Activated gamma-delta T cell treated with anti-CD3 and anti-CD28 coated beads, Interleukin-2, amount 50 U/mL, for 16 hours (primary cell): ENCODE measurements around the gene TMPRSS15.
"Not testable (repeated sequence)": the region's sequence is repeated elsewhere in the genome, so short reads cannot be mapped to it uniquely, and the experiment has no call there.

ENCODE experiments used
- DNase-seq: peaks from one replicate; pipeline ENCODE4 v3.0.0-alpha.2; 2020; ENCODE audit warnings: low read depth

TMPRSS15 gene

DNA sequence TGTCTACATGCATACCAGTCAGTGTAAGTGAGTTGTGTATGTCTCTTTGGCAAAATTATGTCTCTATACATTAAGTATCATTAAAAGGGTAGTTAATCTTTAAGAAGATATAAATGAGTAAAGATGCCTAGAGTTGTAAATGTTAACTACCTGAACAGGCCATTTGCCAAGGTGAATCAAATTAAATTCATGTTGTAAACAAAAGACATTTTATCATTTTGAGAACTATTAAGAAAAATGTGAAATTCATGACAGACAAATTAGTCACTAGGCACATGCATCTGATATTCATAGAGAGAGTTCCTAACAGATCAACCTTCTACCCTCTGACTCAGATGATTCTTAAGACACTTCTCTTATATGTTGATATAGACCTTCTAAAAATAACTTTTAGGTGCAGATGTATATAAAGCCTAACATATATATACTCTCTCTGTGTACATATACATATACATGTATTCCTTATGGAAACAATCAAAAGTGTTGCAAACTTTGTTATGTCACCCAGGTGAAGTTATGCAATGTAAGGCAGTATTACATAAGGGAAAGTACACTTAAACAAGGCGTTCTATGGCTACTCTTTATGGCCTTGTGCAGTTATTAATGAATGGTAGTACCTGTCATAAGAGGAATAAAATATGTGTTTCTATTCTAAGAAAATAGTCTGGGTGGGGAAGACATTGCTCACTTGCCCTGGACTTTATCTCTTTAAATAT lies at the start of gene TMPRSS15:
Gene TMPRSS15 (minus strand): TSS at position 51 of the 716 bp plus-strand sequence. CDS start 163 bp downstream, outside the sequence.
- DNase-seq, result no peak

DNA sequence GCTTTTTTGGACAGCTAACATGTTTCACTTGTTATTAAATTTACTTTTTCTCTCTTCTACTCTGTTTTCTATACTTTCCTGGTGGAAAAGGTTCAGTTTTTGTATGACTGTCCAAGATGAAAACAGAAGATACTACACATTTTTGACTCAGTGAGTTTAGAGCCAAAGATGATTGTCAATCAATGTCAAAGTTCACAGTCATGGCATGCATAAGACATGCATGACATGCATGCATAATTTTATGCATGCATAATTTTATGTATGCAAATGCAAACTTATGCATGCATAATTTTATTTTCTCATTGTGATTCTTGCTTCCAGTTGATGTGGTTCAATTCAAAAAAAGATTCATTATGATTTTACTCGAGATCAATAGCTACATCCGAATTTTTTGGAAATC lies 48.1 kb upstream of the TMPRSS15 start:
- DNase-seq, result no peak

DNA sequence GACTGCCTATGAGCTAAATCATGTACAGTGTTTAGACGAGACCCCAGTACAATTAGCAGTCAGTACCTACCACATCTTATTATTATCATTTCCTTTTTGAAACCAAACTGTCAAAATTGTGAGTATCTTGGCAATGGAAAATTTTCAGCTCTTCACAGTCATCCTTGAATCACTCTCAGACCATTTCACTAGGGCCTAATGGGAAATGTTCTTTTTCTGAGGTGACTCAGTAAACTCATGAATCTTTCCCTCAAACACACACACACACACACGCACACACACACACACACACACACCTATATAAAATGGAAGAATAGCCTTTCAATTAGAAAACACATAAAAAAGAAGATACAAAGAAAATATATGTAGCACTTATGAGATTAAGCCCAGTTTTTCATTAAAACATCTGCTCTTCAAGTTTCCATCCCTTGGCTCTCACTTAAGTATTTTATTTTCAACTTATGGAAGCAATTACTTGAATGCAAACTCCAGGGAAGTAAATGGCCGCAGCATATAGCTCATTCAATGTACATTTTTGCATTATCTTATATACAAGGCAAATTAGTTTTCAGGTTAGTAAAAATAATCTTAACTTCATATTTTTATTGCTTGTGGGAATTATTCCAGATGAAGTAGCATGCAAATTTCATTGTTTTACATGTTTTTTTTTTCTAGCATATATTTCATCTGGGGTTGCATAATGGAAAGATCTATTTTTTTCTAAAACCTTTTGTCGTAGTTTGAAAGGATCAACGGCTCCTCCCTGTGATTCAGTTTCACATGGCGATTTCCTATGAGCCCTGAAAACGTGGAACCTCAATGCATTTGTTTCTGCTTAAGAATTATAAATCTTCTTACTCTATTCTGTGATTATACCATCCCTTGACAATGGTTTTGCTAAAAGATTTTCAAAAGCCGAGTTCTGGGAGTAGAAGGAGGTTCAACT lies 46.3 kb upstream of the TMPRSS15 start:
- DNase-seq, result no peak

DNA sequence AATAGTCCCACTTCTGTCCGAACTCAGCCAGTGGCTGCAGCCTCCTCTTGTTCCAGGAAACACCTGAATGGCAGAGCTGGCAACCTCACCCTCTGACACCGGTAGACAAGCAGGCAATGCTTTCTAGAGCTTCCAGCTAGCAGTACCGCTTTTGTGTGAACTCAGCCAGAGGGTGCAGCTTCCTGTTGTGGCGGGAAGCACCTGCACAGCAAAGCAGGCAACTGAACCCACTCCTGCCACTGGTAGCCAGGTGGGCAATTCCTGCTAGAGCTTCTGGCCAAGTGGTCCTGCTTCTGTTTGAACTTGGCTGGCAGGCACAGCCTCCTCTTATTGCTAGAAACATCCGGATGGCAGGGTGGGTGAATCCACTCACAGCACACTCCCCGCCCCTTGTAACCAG lies 40.1 kb upstream of the TMPRSS15 start:
- DNase-seq, result no peak

DNA sequence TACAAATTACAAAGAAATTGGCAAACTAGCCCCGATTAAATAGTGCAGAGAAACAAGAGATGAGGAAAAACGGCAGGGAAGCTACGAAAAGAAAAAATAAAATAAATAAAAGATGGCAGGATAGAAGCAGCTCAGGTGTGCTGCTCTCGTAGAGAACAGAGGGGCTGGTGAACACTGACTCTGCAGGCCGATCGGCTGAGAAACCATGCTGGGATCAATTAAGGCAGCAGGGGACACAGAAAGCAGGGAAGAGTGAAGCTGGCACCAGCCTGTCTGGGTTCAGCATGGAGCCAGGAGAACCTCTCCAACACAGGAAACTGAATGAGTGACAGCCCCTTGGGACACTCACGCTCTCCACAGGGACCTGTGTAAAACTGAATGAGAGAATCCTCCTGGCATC lies 39.5 kb upstream of the TMPRSS15 start:
- DNase-seq, result no peak

DNA sequence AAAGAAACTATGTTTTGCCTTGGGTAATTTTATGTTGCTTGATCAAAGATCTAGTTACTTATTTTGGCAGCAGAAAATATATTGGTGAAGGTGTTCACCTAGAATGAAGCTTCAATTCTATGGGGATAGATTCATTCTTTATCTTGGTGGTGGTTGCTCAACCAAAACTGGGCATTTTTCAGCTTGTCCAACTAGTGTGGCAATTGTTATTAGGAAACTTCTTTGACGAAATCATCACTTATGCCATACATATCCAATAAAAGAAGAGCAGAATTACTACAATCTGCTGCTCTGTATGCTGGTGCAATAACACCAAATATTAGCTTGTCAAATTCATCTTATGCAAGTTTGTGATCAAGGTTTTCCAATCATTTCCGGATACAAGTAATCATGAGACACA lies 26.8 kb upstream of the TMPRSS15 start:
- DNase-seq, result no peak

DNA sequence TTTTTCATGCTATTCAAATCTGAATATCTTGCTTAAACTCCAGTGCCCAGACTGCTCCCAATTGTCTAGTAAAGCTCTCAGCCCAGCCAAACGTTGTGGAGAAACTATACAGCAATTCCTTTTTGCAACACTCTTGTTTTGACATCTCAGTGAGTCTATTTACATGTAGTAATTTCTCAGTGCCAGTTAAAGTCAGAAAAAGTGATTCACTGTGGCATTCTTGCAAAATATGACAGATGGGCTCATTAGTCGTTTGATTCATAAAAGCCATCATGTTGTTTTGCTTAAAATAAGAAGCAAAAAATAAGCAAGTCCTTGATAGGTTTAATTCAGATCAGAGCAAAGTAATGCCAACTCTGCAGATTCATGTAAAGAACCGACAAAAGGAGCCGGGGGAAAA lies 20.7 kb upstream of the TMPRSS15 start:
- no peak for DNase-seq

DNA sequence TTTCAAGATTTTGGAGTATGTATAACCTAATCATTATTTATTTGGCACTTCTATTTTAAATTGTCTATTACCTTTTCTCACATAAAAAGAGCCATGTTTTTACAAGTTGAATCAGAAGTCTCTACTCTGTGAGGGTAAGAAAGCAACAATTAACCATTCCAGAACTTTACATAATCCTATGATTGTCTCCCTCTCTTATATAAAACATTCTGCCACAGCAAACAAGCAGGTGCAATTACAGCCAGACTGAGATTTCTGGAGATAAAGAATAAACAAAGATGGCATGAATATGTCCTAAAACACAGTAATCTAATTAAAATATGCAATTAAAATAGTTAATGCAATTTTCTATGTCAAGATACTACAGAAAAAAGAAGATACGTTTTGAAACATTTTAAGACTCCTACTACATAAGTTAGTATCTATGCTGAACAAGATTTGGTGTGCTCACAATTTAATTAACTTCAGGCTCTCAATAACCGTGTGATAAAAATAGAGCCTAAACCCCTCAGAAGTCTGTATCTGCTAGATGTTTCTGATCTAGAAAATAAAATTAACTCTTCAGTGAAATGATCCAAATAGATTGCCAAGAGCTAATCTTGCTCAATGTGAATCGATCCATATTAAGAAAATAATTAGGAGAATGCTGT lies 13.7 kb upstream of the TMPRSS15 start:
- no peak for DNase-seq

DNA sequence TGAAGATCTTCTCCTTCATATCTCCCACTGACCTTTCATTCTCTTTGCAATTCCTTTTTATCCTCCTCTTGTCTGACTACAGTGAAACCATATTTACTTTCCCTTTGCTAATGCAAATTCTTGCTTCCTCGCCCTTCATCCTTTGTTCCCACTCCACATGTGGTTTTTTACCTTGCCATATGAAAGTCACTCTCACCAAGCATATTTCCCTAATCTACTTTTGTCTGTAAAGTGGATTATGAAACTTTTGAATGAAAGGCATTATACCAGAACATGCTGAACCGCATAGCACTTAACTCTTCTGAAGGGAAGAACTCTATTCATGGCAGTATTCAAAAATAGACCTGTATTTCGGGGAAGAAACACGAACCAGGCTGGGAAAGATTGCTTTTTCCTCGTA lies 8.0 kb upstream of the TMPRSS15 start:
- DNase-seq, result no peak

DNA sequence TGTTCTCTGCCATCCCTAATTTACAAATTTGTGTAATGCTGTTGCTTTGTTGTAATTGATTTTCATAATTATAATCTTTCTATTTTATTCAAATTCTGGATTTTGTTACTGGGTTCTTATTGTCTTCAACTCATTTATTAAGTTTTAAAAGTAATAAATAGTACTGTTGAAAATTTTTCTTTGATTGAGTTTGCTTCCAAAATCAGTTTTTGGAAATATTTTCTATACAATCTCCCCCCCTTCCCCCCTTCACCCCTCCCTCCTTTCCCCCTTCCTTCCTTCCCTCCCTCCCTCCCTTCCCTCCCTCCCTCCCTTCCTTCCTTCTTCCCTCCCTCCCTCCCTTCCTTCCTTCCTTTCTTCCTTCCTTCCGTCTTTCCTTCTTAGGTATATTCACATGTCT lies 6.0 kb upstream of the TMPRSS15 start:
- DNase-seq, result no peak

DNA sequence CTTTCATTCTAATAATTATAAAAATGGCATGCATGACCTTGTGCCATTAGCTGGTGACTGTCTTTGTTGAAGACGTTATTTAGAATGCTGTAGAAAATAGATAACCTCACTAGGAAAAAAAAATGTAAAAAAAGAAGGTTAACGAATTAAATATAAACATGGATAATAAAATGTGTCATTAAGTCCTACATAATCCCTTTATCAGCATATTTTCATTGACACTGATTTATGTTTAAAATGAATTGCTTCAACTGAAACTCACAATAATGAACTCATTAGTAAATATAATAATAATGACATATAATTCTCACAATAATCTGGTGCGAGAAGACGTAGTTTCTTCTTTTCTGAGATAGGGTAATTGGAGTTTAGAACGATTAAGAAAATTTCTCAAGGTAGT lies 4.7 kb downstream of the TMPRSS15 start:
- no peak for DNase-seq

DNA sequence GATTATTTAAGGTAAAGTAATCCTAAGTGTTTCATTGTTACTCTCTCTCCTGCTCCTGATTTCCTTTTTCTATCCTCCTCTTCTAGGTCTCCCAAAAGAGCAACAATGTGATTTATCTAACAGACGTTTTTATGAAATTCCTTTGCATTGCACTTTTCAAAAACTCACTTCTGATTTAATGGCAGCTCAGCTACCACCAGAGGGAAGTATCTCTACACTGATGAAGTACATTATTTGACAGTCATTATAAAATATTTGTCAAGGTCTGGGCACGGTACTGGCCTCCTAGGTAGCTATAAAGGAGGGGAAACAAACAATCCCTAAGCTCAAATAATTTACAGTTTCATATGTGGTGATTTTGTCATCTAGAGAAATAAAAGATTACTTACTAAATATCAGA lies 15.6 kb downstream of the TMPRSS15 start:
- DNase-seq, result no peak

DNA sequence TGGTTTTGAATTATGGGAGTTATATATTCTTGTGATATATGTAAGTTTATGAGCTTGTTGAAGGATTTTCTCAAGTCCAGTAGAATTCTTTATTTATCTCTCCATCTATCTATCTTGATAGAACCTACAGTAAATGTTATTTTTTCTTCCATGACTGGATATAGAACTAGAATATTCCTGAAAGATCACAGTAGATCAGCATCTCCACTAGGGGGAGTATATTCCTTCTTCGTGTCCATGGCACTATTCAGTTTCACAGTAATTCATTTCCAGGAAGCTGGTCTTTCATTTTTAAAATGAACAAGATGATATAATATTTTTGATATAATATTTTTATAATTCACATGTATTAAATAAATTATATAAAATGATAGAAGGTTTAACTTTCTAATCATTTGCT lies 18.8 kb downstream of the TMPRSS15 start:
- DNase-seq, result no peak

DNA sequence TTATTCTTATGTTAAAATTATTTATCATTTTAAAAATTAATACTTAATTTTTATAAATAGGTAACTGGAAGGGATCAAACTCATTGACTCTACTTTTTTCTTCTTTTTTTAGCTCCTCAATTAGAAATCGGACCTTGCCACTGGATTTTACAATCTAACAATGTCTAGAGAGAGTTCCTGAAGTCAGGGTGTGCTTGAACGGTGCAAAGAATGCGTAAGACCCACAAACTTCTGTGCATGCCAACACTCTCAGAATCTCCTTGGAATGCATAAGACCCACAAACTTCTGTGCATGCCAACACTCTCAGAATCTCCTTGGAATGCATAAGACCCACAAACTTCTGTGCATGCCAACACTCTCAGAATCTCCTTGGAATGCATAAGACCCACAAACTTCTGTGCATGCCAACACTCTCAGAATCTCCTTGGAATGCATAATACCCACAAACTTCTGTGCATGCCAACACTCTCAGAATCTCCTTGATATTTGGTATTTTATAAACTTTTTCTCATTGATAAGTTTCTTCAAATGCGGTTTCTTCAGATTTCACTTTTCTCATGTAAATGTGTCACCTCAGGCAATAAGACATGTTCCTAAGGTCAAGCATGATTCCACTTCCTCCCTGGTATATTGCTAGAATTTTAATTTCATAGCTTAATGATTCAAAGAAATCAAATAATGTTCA lies 20.5 kb downstream of the TMPRSS15 start:
- not testable (repeated sequence) for DNase-seq

DNA sequence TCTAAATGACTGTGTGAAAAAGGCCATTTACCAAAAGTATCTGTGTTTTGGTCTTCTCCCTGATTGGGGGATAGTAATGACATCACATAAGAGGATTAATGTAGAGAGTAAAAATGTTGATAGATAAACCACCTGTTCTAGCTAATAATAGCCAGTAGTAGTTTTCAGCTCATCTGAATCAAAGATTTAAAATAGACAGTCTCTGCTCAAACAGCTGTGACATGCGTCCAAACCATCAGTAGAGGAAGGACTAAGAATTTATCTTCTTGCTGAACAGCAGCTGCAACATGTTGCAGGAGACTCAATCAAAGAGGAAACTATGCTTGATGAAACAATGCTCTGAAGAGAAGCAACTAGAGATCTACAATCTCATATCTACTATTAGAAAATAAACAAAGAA lies 21.4 kb downstream of the TMPRSS15 start:
- DNase-seq, result no peak

DNA sequence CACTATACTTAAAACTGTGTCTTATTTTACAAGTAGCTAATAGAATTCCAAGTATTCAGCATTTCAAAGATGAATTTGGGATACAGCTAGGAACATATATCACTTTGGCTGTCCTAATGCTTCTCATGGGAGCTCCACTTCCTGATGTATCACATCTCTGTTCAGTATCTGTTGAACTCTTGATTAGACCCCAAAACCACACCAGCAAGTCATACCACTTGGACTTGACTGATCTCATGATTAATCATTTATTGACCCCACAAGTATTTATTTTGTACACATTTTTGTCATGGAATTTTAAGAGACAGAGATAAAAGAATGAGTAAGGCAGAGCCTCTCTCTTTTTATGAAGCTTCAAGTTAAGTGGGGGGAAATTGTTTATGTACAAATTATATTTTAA lies 30.0 kb downstream of the TMPRSS15 start:
- no peak for DNase-seq

DNA sequence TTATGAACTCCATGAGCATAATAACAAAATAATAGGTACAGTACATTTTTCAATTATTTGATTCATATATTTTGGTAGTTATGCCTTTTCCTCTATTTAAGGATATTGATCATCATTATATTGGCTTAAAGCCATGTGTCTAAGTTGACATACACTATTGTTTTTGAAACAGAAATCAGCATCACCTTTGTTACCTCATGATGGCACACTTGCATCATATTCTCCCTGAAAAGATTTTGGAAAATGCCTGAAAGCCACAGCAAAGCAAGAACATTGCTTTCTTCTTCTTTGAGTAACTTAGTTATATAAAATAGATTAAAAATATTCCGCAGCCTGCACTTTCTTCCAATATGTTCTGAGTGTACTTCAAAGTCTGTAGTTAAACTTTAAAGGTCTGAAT lies 33.3 kb downstream of the TMPRSS15 start:
- no peak for DNase-seq

DNA sequence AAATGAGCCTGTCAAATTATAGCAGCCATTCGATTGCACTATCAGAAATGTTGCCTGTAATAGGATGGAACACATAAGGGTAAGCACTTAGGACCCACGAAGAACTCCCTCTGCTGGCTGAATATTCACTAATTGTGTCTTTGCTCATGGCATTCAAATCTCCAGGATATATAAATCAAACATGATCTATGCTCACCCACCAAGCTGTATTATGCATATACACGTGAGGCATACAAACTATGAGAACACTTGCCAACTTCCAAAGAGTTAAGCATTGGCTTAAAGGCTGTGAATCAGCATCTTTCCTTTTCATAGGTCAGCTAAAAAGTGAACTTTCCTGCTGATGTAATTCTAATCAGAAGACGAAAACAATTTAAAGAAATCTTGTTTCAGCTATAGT lies 34.5 kb downstream of the TMPRSS15 start:
- no peak for DNase-seq

DNA sequence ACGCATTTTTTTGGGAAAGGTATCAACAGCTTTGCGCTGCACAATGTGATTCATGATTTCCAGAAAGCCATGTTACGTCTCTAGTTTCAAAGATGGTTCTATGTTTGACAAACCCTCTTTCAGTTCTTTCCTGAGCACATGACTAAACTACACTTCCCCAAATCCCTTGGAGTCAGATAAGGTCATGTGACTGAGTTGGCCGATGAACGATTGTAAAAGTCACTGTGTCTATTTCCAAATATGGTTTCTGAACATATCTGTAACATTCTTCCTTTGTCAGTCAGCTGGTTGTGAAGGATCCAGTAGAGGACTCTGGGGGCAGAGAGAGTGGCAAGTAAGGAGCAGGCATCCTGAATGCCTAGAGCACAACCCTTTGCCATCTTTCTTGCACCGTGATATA lies 35.4 kb downstream of the TMPRSS15 start:
- DNase-seq, result no peak

DNA sequence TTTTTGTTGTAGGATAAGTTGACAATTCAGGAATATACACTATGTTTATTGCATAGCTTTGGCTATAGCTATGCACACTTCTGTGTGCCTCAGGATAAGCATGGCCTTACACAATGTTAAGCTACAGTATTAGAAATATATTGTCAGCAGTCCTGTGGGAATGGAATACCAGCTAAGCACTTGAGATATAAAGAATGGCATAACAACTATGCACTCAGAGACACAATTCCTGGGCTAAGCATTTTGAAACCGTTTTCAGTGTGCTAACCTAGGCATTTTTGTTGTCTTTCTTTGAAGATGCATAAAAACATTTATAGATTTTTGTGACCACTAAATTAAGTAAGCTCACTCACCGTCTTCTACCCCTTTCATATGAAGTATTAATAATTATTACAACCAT lies 46.8 kb downstream of the TMPRSS15 start:
- DNase-seq, result no peak

DNA sequence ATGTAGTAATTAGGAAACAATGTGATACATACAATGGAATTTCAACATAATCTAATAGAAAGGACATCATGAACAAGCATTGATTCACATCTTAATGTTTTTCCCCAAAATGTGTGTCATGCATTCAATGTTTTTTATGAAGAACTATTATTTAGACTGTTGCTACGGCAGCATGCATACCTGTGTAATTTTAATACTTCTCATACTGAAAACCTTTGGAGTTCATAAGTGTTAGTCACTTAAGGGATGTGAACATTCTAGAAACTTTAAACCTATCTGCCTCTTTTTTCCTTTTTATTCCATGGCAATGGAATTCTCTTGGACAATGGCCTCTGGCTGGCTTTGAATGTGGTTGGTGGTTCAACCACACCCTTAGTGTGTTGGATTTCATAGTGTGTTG lies 48.6 kb downstream of the TMPRSS15 start:
- DNase-seq, result no peak

DNA sequence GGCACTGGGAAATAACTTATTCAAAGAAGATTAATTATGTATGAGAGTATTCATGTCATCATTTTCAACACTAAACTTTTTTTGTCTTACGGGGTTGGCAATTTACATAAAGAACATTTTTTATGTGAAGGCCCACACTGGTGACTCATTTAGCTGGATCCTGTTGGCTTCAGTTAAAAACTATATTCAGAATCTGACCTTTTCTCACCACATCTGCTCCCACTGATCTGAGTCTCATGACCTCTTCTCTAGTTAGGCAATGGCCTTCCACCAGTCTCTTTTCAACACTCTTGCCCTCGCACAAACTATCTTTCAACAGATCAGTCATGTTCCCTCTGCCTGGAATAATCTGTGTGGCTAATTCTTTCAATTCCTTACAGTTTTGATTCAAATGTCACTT lies 53.4 kb downstream of the TMPRSS15 start:
- DNase-seq, result no peak
